ENCODE results near the gene TBC1D19.

DNA sequence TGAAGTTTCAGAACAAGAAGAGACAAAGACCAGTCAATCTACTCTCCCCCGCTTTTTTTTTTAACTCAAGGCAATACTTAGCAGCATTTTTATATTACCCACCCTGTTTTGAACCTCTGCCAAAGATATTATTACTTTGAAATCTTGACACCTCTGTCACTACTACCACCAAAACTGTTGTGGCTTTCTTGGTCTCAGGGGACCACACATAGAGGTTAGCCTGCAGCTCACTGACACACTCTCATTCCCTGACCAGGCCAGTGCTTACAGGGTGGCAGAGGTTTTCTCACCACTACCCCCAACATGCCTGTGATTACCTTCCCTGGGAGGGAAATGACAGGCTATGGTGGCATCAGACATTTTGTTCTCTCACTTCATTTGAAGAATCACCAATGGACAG lies 139.3 kb downstream of the TBC1D19 start:
- no peak for TF ChIP-seq POLR2AphosphoS5 (IDR thresholded peaks at IDR 0.05)
- TF ChIP-seq, protein P1, sequence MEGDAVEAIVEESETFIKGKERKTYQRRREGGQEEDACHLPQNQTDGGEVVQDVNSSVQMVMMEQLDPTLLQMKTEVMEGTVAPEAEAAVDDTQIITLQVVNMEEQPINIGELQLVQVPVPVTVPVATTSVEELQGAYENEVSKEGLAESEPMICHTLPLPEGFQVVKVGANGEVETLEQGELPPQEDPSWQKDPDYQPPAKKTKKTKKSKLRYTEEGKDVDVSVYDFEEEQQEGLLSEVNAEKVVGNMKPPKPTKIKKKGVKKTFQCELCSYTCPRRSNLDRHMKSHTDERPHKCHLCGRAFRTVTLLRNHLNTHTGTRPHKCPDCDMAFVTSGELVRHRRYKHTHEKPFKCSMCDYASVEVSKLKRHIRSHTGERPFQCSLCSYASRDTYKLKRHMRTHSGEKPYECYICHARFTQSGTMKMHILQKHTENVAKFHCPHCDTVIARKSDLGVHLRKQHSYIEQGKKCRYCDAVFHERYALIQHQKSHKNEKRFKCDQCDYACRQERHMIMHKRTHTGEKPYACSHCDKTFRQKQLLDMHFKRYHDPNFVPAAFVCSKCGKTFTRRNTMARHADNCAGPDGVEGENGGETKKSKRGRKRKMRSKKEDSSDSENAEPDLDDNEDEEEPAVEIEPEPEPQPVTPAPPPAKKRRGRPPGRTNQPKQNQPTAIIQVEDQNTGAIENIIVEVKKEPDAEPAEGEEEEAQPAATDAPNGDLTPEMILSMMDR (IDR thresholded peaks at IDR 0.05), result no peak
- no peak for TF ChIP-seq POLR2A (IDR thresholded peaks at IDR 0.05)
